Daoy (cell line): ENCODE measurements around the gene NUMBL. TPM values are rescaled to one million over a fixed set of nuclear protein-coding genes. Genes with fewer than 3 reads are reported as not detected.
"Not testable (repeated sequence)": the region's sequence is repeated elsewhere in the genome, so short reads cannot be mapped to it uniquely, and the experiment has no call there.

Source experiments
- DNase-seq: peaks from one replicate; pipeline ENCODE4 v3.0.0-alpha.2; 2015; ENCODE audit warnings: low read depth
- total RNA-seq: library from RNA; depleted of rRNA; stranded (reverse); fragments of >200 nt; shearing (Covaris generic); gene quantifications from 2 replicates; pipeline ENCODE4 v1.2.3, GENCODE V29; 2014

The NUMBL gene
- total RNA-seq, 1 experiment from 2014 or later = 16.4 TPM

DNA sequence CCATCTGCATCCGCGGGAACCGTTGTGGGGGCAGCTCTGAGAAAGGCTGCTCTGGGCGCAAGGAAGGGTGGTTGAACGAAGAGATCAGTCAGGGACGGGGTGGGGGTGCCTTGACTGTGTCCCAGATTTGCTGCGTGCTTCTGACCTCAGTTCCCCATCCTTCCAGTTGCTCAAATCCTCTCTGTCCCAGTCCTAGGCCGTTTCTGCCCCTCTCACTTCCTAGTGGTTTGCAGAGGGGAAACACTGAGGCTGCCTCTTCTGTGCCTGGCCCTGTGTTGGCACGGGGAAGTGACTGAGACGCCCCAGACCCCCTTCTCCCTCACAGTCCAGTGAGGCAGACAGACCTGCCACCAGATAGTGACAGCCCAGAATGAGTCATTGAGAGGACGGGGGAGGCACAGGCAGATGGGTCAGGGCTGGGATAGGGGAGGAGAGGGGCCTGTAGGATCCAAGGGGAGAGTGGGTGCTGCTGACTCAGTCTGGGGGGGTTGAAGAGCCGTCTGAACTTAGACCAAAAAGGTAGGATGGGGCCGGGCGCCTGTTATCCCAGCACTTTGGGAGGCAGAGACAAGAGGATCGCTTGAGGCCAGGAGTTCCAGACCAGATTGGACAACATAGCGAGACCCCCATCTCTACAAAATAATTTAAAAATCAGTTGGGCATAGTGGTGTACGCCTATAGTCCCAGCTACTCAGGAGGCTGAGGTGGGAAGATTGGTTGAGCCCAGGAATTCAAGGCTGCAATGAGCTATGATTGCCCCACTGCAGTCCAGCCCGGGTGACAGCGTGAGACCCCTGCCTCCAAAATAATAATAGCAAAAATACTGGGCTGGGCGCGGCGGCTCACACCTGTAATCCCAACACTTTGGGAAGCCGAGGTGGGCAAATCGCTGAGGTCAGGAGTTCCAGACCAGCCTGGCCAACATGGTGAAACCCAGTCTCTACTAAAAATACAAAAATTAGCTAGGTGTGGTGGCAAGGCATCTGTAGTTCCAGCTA lies 26.5 kb downstream of the NUMBL start:
- peak; percentile 49 for DNase-seq

DNA sequence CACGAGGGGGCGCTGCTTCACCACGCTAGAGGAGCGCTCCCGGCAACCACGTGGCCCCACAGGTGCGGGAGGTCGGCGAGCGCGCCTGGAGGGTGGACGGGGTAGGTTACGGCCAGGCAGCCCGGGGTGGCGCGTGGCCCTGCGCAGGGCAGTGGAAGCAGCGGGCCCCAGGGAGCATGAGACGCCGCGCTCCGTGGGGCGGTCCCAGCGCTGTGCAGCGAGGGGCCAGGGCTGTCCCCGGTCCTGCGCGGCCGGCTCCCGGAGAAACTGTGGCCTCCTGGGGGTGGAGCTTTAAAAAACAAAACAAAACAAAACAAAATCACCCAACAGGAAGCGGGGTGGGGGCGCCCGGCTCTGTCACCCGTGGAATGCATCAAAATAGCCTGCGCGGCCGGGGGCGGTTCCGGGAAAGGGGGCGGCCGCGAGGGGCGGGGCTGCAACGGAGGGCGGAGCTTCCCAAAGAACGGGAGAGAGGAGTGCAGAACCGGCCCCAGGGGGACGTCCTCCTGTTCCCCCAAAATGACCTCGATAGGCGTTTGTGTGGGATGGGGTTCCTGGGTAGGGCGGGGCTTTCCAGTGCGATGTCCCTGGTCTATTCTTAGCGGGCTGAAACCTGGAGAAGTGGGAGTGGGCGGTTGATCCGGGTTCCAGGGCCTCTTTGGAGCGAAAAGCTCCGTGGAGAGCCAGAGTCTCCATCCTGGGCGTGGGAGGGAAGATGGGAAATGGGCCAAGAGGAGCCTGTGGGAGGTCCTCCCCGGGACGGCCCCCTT lies 27.3 kb downstream of the NUMBL start:
- DNase-seq = peak; percentile 93

DNA sequence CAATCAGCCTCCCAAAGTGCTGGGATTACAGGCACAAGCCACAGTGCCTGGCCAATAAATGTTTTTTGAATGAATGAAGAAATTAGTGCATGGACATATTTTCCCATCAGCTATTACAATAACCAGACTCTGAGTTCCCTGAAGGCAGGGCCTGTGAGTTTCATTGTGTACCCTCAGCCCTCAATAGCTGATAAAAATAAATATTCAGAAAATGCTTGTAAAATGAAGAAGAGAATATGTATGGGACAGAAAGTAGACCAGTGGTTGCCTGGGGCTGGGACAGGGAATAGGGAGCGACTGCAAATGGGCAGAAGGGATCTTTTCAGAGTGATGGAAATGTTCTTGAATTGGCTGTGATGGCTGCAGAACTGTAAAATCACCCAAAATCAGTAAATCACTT lies 28.8 kb downstream of the NUMBL start:
- no peak for DNase-seq

DNA sequence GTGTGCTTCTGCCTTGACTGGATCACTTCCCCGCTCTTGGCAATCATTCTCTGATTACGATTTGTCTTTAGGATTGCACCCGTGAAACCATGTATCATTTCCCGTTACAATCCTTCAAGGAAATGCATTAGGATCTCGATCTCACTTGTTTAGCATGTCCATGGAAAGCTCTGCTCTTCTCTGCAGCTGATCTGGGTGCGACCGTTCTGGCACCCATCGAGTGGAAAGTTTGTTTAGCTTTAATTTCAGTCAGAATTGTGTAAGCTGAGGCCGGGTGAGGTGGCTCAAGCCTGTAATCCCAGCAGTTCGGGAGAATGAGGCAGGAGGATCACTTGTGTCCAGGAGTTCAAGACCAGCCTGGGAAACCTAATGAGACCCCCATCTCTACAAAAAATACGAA lies 30.9 kb downstream of the NUMBL start:
- DNase-seq = no peak

DNA sequence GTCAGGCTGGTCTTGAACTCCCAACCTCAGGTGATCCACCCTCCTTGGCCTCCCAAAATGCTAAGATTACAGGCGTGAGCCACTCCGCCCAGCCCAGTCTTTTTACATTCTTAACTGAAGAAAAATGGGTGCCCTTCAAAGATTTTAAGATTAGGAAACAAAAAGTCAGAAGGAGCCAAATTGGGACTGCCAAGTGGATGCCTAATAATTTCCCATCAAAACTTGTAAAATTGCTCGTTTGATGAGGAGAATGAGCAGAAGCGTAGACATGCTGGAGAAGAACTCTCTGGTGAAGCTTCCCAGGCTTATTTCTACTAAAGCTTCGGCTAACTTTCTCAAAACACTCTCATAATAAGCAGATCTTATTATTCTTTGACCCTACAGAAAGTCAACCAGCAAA lies 31.3 kb downstream of the NUMBL start:
- DNase-seq = no peak

DNA sequence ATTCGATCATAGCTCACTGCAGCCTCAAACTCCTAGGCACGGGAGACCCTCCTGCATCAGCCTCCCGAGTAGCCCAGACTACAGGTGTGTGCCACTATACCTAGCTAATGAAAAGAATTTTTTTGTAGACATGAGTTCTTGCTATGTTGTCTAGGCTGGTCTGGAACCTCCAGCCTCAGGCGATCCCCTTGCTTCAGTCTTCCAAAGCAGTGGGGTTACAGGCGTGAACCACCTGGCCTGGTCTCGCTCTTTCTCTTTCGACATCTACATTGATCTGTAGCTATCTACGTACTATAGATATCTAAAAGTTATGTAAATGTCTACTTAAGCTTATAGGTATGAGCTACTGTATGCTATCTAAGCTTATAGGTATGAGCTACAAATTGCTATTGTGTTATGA lies 32.4 kb downstream of the NUMBL start:
- no peak for DNase-seq

DNA sequence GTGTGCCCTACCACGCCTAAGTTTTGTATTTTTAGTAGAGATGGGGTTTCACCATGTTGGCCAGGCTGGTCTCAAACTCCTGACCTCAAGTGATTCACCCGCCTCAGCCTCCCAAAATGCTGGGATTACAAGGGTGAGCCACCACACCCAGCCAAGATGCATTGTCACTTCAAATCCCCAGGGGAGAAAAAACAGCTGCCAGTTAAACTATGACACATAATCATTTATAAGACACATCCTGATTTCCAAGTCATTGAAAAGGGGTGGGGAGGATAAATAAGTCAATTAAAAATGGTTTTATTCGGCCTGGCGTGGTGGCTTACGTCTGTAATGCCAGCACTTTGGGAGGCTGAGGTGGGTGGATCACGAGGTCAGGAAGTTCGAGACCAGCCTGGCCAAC lies 34.8 kb downstream of the NUMBL start:
- DNase-seq = not testable (repeated sequence)

DNA sequence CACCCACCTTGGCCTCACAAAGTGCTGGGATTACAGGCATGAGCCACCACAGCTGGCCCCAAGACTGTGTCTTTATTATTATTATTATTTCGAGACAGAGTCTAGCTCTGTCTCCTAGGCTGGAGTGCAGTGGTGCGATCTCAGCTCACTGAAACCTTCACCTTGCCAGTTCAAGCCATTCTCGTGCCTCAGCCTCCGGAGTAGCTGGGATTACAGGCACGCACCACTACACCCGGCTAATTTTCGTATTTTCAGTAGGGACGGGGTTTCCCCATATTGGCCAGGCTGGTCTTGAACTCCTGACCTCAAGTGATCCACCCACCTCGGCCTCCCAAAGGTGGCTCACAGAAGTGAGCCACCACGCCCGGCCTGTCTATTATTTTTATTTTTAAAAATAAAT lies 38.1 kb downstream of the NUMBL start:
- DNase-seq = not testable (repeated sequence)

DNA sequence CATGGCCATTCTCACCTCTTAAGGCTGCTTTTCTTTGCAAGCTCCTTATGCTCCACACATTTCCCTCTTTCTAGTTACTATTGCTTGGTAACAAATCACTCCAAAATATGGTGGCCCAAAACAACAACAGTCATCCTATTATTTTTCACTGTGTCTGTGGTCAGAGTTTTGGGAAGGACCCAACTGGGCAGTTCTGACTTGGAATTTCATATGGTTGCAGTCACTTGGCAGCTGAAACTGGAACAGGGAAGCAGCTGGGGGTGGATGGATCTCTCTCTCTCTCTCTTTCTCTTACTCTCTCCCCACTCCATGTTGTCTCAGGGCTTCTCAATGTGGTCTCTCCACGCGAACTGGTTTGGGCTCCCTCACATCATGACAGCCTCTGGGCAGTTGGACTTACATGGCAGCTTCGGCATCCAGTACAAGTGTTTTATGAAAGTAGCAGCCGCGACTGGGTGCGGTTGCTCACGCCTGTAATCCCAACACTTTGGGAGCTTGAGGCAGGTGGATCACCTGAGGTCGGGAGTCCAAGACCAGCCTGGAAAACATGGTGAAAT lies 39.6 kb downstream of the NUMBL start:
- DNase-seq = no peak

DNA sequence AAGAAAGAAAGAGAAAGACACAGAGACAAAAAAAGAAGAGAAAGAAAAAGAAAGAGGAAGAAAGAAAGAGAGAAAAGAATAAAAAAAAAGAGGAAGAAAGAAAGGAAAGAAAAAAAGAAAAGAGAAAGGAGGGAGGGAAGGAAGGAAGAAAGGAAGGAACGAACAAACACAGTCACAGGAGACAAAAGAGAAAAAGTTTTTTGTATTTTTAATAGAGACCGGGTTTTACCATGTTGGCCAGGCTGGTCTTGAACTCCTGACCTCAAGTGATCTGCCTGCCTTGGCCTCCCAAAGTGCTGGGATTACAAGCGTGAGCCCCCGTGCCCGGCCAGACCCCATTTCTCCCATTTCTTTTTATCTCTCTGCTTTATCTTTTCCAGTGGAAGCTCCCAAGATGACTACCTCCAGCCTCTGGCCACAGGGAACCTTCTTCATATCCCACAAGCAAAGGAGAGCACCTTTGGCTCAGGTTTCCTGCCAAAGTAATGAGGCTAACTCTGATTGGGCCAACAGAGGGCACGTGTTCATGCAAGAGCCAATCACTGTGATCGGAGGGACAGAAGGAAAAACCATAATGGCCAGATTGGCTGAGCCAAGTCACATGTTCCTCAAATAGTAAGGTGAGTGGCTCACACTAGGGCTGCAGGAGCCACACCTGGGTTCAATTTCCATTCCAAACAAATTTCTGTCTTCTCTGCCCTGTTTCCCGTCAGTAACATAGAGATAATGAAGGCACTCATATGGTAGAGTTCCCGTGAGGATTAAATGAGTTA lies 40.4 kb downstream of the NUMBL start:
- not testable (repeated sequence) for DNase-seq

DNA sequence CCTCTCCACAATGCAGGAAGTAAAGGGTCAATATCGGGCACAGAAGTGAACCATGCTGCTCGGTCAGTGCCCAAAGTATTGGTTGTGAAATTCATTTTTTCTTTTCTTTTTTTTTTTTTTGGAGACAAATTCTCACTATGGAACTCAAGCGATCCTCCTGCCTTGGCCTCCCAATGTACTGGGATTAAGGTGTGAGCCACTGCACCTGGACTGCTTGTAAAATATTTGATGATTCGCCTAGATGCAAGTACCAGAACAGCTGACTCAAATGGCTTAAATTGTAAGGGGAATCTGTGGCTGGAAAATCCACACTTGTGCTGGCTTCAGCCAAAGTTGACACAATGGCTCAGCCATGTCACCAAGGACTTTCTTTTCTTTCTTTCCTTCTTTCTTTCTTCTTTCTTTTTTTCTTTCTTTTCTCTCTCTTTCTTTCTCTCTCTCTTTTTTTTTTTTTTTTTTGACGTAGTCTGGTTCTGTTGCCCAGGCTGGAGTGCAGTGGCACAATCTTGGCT lies 43.7 kb downstream of the NUMBL start:
- DNase-seq = no peak

DNA sequence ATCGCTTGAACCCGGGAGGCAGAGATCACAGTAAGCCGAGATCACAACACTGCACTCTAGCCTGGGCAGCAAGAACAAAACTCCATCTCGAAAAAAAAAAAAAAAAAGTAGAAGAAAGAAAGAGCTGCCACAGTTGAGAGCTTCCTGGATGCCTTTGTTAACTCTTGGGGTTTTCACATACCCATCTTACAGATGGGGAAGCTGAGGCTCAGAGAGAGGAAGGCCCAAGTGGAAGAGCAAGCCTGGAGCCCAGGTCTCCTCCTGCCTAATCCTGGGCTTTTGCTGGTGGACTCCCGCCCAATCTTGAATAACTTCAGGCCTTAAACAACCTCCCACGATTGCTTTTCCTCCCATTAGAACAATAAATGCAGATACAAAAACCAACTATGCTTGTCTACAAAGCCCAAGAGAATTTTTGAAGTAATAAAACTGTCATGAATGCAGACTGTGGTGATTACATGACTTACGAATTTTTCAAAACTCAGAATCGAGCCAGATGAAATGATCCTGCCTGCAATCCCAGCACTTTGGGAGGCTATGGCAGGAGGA lies 47.6 kb downstream of the NUMBL start:
- no peak for DNase-seq

DNA sequence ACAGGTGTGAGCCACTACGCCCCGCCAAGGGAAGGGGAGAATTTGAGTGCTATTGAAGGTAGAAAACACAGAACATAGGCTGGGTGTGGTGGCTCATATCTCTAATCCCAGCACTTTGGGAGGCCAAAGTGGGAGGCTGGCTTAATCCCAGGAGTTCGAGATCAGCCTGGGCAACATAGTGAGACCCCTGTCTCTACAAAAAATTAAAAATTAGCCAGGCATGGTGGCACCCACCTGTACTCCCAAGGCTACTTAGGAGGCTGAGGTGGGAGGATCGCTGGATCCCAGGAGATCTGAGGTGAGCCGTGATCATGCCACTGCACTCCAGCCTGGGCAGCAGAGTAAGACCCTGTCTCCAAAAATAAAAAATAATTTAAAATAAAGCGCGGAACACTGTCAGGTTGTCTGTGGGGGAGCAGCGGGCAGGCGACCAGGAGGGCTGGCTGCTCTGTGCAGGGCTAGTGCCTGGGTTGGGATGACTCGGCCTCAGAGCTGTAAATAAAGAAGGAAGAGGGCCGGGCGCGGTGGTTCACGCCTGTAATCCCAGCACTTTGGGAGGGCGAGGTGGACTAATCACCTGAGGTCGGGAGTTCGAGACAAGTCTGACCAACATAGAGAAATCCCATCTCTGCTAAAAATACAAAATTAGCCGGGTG lies 48.3 kb downstream of the NUMBL start:
- DNase-seq = no peak

DNA sequence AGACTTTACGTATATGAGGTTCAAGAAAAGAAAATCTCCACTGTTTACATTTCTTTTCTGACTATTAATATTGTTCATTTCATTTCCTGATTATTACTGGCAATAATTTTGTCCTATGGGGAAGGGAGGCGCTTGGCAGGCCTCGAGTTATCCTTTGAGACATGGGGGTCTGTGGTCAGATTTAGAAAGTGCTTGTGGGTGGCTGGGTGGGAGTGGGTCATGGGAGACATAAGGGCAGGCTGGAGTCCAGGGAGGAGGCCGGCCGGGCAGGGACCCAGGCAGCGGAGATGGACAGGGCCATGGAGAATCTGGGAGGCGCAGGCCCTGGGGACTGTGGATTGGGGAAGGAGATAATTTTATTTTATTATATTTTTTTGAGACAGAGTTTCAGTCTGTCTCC lies 49.2 kb downstream of the NUMBL start:
- DNase-seq = no peak

DNA sequence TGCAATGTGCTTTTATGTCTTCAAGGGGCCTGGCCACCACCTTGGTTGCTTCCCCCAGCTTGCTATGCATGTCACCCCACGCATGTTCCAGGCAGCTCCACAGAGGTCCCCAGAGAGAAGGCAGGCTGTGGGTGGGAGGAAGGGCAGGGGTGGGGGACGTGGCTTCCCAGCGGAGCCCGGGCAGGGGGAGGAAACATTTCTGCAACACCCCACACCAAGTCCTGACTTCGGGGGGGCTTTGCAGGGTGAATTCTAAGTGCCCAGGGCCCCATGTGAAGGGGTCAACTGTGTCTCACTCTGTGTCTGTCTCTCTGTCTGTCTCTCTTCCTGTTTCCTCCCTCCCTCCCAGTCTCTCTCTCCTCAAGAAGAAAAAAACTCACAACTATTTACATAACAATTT lies 49.7 kb downstream of the NUMBL start:
- DNase-seq = peak; percentile 48

DNA sequence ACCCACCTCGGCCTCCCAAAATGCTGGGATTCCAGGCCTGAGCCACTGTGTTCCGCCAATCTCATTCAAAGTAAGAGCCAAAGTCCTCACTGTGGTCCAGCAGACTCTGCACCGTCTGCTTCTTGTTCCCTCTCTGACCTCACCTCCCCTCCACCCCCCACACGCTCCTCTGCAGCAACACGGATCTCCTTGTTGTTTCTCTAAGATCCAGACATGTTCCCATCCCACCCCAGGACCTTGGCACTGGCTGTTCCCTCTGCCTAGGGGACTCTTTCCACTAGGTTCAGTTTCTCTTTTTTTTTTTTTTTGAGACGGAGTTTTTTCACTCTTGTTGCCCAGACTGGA lies 50.8 kb downstream of the NUMBL start:
- DNase-seq = no peak

DNA sequence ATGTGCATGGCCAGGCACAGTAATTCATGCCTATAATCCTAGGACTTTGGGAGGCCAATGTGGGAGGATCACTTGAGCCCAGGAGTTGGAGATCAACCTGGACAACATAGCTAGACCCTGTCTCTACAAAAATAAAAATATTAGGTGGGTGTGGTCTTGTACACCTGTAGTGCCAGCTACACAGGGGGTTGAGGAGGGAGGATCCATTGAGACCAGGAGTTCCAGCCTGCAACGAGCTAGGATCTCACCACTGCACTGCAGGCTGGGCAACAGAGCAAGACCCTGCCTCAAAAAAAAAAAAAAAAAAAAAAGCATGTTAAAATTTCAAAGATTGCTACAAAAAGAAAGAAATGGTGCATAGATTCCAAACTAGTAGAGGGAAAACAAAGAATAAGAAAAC lies 52.1 kb downstream of the NUMBL start:
- DNase-seq = no peak

DNA sequence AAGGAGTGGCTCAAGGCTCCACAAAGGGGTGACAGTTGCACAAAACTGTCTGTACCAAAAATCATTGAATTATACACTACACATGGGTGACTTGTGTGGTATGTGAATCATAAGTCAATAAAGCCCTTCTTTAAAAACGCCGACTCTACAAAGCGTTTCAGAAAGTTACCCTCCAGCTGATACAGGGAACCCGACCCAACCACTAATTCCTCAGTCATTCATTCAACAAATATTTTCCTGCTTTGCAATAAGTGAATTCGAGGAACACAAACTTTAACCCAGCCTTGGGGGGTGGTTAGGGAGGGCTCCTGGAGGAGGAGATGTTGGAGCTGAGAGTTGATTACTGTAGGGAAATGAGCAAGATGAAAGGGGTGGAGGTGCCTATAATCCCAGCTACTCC lies 57.2 kb downstream of the NUMBL start:
- peak; percentile 81 for DNase-seq

DNA sequence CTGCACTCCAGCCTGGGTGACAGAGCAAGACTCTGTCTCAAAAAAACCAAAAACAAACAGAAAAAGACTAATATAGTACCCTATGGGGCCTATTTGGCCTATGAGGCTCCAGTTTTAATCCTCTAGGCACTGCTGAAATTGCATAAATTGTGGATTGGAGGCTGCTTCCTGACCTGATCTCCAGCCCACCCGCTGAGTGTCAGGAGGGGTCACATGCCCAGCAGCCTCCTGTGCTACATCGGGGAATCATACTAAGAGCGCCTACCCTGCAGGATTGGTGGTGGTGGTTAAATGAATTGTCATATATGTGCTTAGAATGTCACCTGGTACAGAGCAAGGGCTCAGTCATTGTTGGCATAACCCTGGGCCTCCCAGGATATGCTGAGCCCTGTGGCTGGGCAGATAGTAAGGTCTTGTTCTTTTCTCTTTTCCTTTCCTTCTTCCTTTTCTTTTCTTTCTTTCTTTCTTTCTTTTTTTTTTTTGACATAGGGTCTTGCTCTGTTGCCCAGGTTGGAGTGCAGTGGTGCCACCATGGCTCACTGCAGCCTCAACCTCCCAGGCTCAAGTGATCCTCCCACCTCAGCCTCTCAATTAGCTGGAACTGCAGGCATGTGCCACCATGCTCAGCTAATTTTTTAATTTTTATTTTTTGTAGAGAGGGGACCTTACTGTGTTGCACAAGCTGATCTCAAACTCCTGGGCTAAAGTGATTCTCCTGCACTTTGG lies 58.0 kb downstream of the NUMBL start:
- no peak for DNase-seq

DNA sequence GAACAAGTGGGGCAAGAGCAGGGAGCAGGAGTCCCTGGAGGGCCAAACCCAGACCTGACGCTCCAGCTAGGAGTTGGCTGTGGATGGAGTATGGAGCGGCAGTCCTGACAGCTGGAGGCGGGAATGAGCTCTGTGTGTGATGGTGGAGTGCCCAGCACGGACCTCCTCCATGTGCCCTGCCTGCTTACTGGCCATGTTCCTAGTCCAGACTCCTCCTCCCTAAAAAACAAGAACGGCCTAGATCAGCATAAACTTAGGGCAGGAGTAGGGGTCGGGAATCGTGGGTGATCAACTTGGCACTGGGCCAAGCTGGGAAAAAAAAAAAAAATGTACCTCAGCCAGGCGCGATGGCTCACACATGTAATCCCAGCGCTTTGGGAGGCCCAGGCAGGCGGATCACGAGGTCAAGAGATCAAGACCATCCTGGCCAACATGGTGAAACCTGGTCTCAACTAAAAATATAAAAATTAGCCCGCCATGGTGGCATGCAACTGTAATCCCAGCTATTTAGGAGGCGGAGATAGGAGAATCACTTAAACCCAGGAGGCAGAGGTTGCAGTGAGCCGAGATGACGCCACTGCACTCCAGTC lies 59.8 kb downstream of the NUMBL start:
- no peak for DNase-seq
